HCT116 (cell line): ENCODE measurements around the gene NAMPT.

Source experiments
- EZH2phosphoT487 ChIP-seq: fragments of 200-600 bp; IDR thresholded peaks from 2 replicates; pipeline ENCODE4 v1.6.1; 2018; ENCODE audit warnings: antibody characterized with exemption, borderline replicate concordance
- POLR2A ChIP-seq: IDR thresholded peaks from 2 replicates; pipeline ENCODE4 v1.7.0; 2011; ENCODE audit warnings: borderline replicate concordance; ENCODE audit not compliant: insufficient read depth, insufficient read length; ENCODE audit errors: extremely low read depth
- SIN3A ChIP-seq: IDR thresholded peaks from 2 replicates; pipeline ENCODE4 v1.6.1; 2012; ENCODE audit warnings: low read depth
- SRF ChIP-seq: IDR thresholded peaks from 2 replicates; pipeline ENCODE4 v1.6.1; 2012; ENCODE audit warnings: low read depth
- TF ChIP-seq, protein P1 (sequence below), 3 experiments: fragments of 200-600 bp in 1 of 3; sonication (generic) in 1 of 3; IDR thresholded peaks in 2 of 3; conservative IDR thresholded peaks in 1 of 3; 2 replicates each; pipeline ENCODE4 v1.5.1; 2012 to 2017; ENCODE audit warnings: low read depth in 2 of 3, low read length in 2 of 3, antibody characterized with exemption in 1 of 3, borderline replicate concordance in 1 of 3, control low read depth in 1 of 3, mild to moderate bottlenecking in 1 of 3, mixed read lengths in 1 of 3, mixed run types in 1 of 3, moderate library complexity in 1 of 3; ENCODE audit not compliant: insufficient read depth in 1 of 3

DNA sequence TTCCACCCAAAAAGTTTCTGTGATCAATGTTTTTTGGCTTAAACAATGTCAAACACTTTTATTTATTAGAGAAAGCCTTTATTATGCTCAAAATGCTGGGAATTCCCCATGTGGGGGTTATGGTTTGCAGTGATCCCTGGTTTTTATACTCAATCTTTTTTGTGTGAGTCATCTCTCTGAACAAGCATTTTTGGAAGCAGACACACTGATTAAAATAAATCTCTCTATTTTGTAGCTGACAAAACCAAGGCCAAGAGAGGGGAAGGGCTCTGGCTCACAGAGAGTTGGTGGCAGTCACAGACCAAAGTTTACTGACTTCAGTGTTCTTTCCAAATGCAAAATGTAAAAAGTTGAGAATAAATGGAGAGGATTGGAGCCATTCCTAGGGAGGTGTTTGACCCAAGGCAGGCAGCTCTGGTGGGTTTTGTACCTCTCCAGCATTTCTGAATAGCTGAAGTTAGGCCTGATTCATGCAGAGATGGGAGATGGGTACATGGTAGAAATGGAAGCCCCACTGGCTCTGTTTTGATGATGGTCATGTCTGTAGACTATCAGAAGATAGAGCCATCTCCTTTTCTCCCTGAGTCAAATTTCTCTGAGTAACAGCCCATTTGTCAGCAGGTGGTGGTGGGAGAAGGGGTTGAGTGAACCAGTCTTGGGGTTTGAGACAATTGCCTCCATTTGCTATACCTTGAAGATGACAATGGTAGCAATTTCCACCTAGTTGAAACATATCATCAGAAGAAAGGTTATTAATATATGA, 45.4 kb upstream of the NAMPT start:
- TF ChIP-seq, protein P1, sequence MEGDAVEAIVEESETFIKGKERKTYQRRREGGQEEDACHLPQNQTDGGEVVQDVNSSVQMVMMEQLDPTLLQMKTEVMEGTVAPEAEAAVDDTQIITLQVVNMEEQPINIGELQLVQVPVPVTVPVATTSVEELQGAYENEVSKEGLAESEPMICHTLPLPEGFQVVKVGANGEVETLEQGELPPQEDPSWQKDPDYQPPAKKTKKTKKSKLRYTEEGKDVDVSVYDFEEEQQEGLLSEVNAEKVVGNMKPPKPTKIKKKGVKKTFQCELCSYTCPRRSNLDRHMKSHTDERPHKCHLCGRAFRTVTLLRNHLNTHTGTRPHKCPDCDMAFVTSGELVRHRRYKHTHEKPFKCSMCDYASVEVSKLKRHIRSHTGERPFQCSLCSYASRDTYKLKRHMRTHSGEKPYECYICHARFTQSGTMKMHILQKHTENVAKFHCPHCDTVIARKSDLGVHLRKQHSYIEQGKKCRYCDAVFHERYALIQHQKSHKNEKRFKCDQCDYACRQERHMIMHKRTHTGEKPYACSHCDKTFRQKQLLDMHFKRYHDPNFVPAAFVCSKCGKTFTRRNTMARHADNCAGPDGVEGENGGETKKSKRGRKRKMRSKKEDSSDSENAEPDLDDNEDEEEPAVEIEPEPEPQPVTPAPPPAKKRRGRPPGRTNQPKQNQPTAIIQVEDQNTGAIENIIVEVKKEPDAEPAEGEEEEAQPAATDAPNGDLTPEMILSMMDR (IDR thresholded peaks at IDR 0.05 in 2 of 3, conservative IDR thresholded peaks at IDR 0.05 in 1 of 3; ENCODE audit: borderline replicate concordance in 1 of 3, insufficient read depth in 1 of 3, low read depth in 2 of 3, low read length in 2 of 3) = no peak
- TF ChIP-seq SIN3A (no peak), SRF (no peak), EZH2phosphoT487 (no peak), POLR2A (no peak)
